Endothelial cell of umbilical vein (primary cell): Measurements from ENCODE around the gene LMTK2. TPM values are rescaled to one million over a fixed set of nuclear protein-coding genes. Genes with fewer than 3 reads are reported as not detected.
"Not testable (repeated sequence)": the region's sequence is repeated elsewhere in the genome, so short reads cannot be mapped to it uniquely, and the experiment has no call there.

Experiments used
- BruUV-seq: library from RNA; stranded (reverse); fragments of 400-500 nt; replicated peaks from 2 replicates; lab custom pipeline; 2021; lab: Mats Ljungman, UMichigan
- CTCF ChIA-PET: fragments of 300-600, 350-600 bp; sonication (Branson Sonifier 250); formaldehyde crosslinking; loops from one replicate; lab custom pipeline; 2021; ENCODE audit warnings: antibody characterized with exemption, inconsistent platforms; lab: Charles Lee
- POLR2A ChIA-PET: fragments of 300-600, 350-600 bp; sonication (Branson Sonifier 250); formaldehyde crosslinking; loops from one replicate; lab custom pipeline; 2021; ENCODE audit warnings: antibody characterized with exemption, inconsistent platforms; lab: Charles Lee
- DNase-seq: peaks from one replicate; pipeline ENCODE4 v3.0.0-alpha.2; 2011; ENCODE audit warnings: low read depth, low spot score
- FAIRE-seq: peaks from 2 replicates; lab custom pipeline; 2011; peaks lifted over from hg19 to GRCh38; lab: Jason Lieb, UNC
- H2AFZ ChIP-seq: 2 replicates; pipeline ENCODE4 v1.6.0; 2012; ENCODE audit warnings: low read depth, low read length, control low read depth, inconsistent platforms
- H3K27ac ChIP-seq: 2 replicates; pipeline ENCODE4 v1.5.1; 2011; ENCODE audit warnings: low read depth, mild to moderate bottlenecking, control low read depth, low read length, moderate library complexity; ENCODE audit not compliant: insufficient read depth
- H3K27me3 ChIP-seq, 2 experiments: 2 replicates each; pipeline versions ENCODE4 v1.6.0 to v1.6.1; 2011; ENCODE audit warnings: low read length in 2 of 2, mixed read lengths in 1 of 2; ENCODE audit not compliant: control insufficient read depth in 2 of 2, insufficient read depth in 2 of 2
- H3K36me3 ChIP-seq, 2 experiments: 2 replicates in 1 of 2; 3 replicates in 1 of 2; pipeline ENCODE4 v1.5.1; 2011; ENCODE audit warnings: low read length in 2 of 2, mild to moderate bottlenecking in 1 of 2, moderate library complexity in 1 of 2; ENCODE audit not compliant: control insufficient read depth in 2 of 2, insufficient read depth in 2 of 2; ENCODE audit errors: extremely low read depth in 1 of 2
- H3K4me1 ChIP-seq: 3 replicates; pipeline ENCODE4 v1.5.1; 2011; ENCODE audit warnings: mild to moderate bottlenecking, low read length; ENCODE audit not compliant: control insufficient read depth, insufficient read depth; ENCODE audit errors: extremely low read depth
- H3K4me2 ChIP-seq: 2 replicates; pipeline ENCODE4 v1.6.1; 2011; ENCODE audit warnings: low read length, control low read depth, mixed read lengths; ENCODE audit not compliant: insufficient read depth
- H3K4me3 ChIP-seq, 3 experiments: fragments of 200-600 bp in 1 of 3; sonication (generic), shearing (Covaris generic) in 1 of 3; replicated peaks in 1 of 3; 2 replicates each; pipeline ENCODE4 v1.5.1; 2011 to 2016; ENCODE audit warnings: control low read depth in 3 of 3, low read length in 3 of 3, mild to moderate bottlenecking in 2 of 3, inconsistent platforms in 1 of 3, low read depth in 1 of 3, moderate library complexity in 1 of 3; ENCODE audit not compliant: insufficient read depth in 1 of 3
- H3K79me2 ChIP-seq: 2 replicates; pipeline ENCODE4 v1.6.0; 2012; ENCODE audit warnings: low read length, inconsistent platforms; ENCODE audit not compliant: control insufficient read depth, insufficient read depth
- H3K9ac ChIP-seq: replicated peaks from 2 replicates; pipeline ENCODE3; 2011; ENCODE audit warnings: low read length, control low read depth; ENCODE audit not compliant: insufficient read depth; ENCODE audit errors: extremely low read depth
- H3K9me1 ChIP-seq: replicated peaks from 3 replicates; pipeline ENCODE4 v1.6.0; 2011; ENCODE audit warnings: mild to moderate bottlenecking, low read length; ENCODE audit not compliant: control insufficient read depth, insufficient read depth; ENCODE audit errors: extremely low read depth
- H3K9me3 ChIP-seq: replicated peaks from 2 replicates; pipeline ENCODE4 v1.5.1; 2012; ENCODE audit warnings: low read length, inconsistent platforms; ENCODE audit not compliant: control insufficient read depth, insufficient read depth
- H4K20me1 ChIP-seq: replicated peaks from 2 replicates; pipeline ENCODE3; 2011; ENCODE audit warnings: mild to moderate bottlenecking, low read length; ENCODE audit not compliant: control insufficient read depth, insufficient read depth; ENCODE audit errors: extremely low read depth
- CTCF ChIP-seq, 2 donors: IDR thresholded peaks; 1 replicate in 1 of 2; 2 replicates in 1 of 2; pipeline ENCODE4 v1.5.1; 2011; ENCODE audit warnings: low read length in 2 of 2, mild to moderate bottlenecking in 2 of 2, moderate library complexity in 2 of 2, control low read depth in 1 of 2, inconsistent platforms in 1 of 2, low read depth in 1 of 2; ENCODE audit not compliant: insufficient read depth in 1 of 2; ENCODE audit errors: extremely low read depth in 1 of 2
- EZH2 ChIP-seq: IDR thresholded peaks from 2 replicates; pipeline ENCODE4 v1.6.1; 2012; ENCODE audit warnings: borderline replicate concordance, low read depth, mild to moderate bottlenecking, moderate library complexity, low read length, inconsistent platforms; ENCODE audit not compliant: severe bottlenecking
- FOS ChIP-seq: IDR thresholded peaks from 2 replicates; pipeline ENCODE4 v1.6.1; 2011; ENCODE audit warnings: mild to moderate bottlenecking, low read length, moderate library complexity, borderline replicate concordance; ENCODE audit not compliant: insufficient read depth
- GATA2 ChIP-seq: IDR thresholded peaks from 2 replicates; pipeline ENCODE4 v1.7.0; 2011; ENCODE audit warnings: low read depth, mild to moderate bottlenecking, moderate library complexity, mixed read lengths, low read length; ENCODE audit not compliant: insufficient read length, insufficient read depth
- JUN ChIP-seq: IDR thresholded peaks from 2 replicates; pipeline ENCODE4 v1.6.1; 2011; ENCODE audit warnings: borderline replicate concordance, low read depth; ENCODE audit not compliant: insufficient read length, insufficient read depth
- MYC ChIP-seq: IDR thresholded peaks from one replicate; pipeline ENCODE4 v1.6.1; 2011; ENCODE audit warnings: mild to moderate bottlenecking, low read depth, low read length
- POLR2A ChIP-seq: IDR thresholded peaks from 2 replicates; pipeline ENCODE4 v1.6.1; 2012; ENCODE audit warnings: low read depth, mild to moderate bottlenecking, control low read depth, low read length
- POLR2AphosphoS5 ChIP-seq: IDR thresholded peaks from 2 replicates; pipeline ENCODE4 v1.6.1; 2012; ENCODE audit warnings: low read depth, mild to moderate bottlenecking, control low read depth, low read length, moderate library complexity; ENCODE audit not compliant: insufficient read depth
- dilution Hi-C: fragments of 300-500 bp; cut with MboI; formaldehyde crosslinking; loops from one replicate; pipeline ENCODE4 v1.15.0; 2019; ENCODE audit warnings: low sequenced_read_pairs; ENCODE audit not compliant: extremely low pct_ligation_motif_present
- intact Hi-C: fragments of 100-400 bp; cut with micrococcal nuclease; formaldehyde crosslinking; loops from one replicate; pipeline ENCODE4 v1.10.0; 2022
- polyA plus RNA-seq, 4 experiments: library from polyadenylated mRNA; depleted of rRNA in 3 of 4; stranded (reverse) in 3 of 4; unstranded in 1 of 4; fragments of >200 nt; gene quantifications; 2 replicates each; pipeline versions ENCODE4 v1.2.1 to v1.2.3, GENCODE V29; 2011 to 2012; ENCODE audit warnings: missing spikeins in 1 of 4
- total RNA-seq: library from RNA; stranded (reverse); gene quantifications from 2 replicates; pipeline ENCODE4 v1.2.3, GENCODE V29; 2021
- TF ChIP-seq, protein P1 (sequence below): IDR thresholded peaks from 2 replicates; pipeline ENCODE4 v1.6.1; 2011; ENCODE audit not compliant: insufficient read depth, insufficient read length

The LMTK2 gene
- total and polyA plus RNA-seq, 2 donors (not counting 3 experiments of a cell fraction or from before 2014, with no cell fraction given): 5.9 to 13.8 TPM

GRCh38 chr7:98120559-98120958, 13.9 kb downstream of the LMTK2 start:
- Histone ChIP-seq H3K9me3 (no peaks in the 10 kb centered on the region), H3K27ac (no peak overlapping the region), H3K4me3 (no peak overlapping the region), H4K20me1 (no peaks in the 10 kb centered on the region), H3K79me2 (peaks cover 28% of the 10 kb centered on the region), H3K36me3 (no peaks in the 10 kb centered on the region), H3K4me1 (peaks cover 3% of the 10 kb centered on the region), H2AFZ (no peak overlapping the region), H3K4me2 (no peak overlapping the region), H3K9ac (no peak overlapping the region), H3K9me1 (no peaks in the 10 kb centered on the region), H3K27me3 (no peaks in the 10 kb centered on the region)
- intact Hi-C loops (no loop called here), dilution Hi-C loops (no loop called here)
- TF ChIP-seq MYC (no peak), GATA2 (no peak), JUN (no peak), POLR2A (no peak), POLR2AphosphoS5 (no peak), CTCF (IDR thresholded peaks at IDR 0.05; ENCODE audit: extremely low read depth in 1 of 2, insufficient read depth in 1 of 2, low read depth in 1 of 2, low read length in 2 of 2) (no peak), EZH2 (no peak), FOS (no peak)
- TF ChIP-seq, protein P1, sequence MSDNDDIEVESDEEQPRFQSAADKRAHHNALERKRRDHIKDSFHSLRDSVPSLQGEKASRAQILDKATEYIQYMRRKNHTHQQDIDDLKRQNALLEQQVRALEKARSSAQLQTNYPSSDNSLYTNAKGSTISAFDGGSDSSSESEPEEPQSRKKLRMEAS: no peak
- DNase-seq: no peak
- no peak for FAIRE-seq
- ChIA-PET POLR2A (interaction anchor here (2.0 kb wide), 1 partner anchor 10 kb away, joined by 6 read pairs; no protein-coding TSS in a partner anchor), CTCF (interaction anchor here (1.3 to 4.7 kb wide), 7 partner anchors 9 to 99 kb away, joined by 3 to 46 read pairs (median 10); partner anchors contain the start of gene LMTK2)
- no TSS peak for BruUV-seq

DNA sequence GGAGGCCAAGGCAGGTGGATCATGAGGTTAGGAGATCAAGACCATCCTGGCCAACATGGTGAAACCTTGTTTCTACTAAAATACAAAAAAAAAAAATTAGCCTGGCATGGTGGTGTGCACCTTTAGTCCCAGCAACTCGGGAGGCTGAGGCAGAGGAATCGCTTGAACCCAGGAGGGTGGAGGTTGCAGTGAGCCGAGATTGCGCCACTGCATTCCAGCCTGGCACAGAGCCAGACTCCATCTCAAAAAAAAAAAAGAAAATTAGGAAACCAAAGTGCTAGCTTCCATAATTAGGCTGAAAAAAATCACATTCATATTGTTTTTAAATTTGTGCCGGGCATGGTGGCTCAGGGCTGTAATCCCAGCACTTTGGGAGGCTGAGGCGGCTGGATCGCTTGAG, 14.7 kb downstream of the LMTK2 start:
- POLR2A ChIA-PET, H3K4me2 ChIP-seq, H3K27ac ChIP-seq, H3K36me3 ChIP-seq, H3K9me1 ChIP-seq, FAIRE-seq, H3K27me3 ChIP-seq, BruUV-seq, H2AFZ ChIP-seq, dilution Hi-C loops, H4K20me1 ChIP-seq, DNase-seq, intact Hi-C loops, H3K9ac ChIP-seq, H3K9me3 ChIP-seq, H3K4me3 ChIP-seq, H3K4me1 ChIP-seq: not testable (repeated sequence)
- H3K79me2 ChIP-seq: peaks cover 23% of the 10 kb centered on the region
- CTCF ChIA-PET: interaction anchor here (1.5 kb wide), 1 partner anchor 10 kb away, joined by 3 read pairs; no protein-coding TSS in a partner anchor
